HepG2 (cell line): Measurements from ENCODE around the gene VAPA. TPM values are rescaled to one million over a fixed set of nuclear protein-coding genes. Genes with fewer than 3 reads are reported as not detected.

ENCODE experiments used
- ADNP ChIP-seq: sonication (generic); formaldehyde crosslinking; IDR thresholded peaks from 2 replicates; pipeline ENCODE4 v1.4.0; 2020; ENCODE audit warnings: missing genetic modification reagents
- AGO2 ChIP-seq: fragments of 200-400 bp; formaldehyde crosslinking; optimal IDR thresholded peaks from 2 replicates; pipeline ENCODE3; 2017; ENCODE audit warnings: mild to moderate bottlenecking, low read depth, low read length, moderate library complexity
- ARID3A ChIP-seq: IDR thresholded peaks from 2 replicates; pipeline ENCODE4 v1.6.1; 2012; ENCODE audit warnings: low read depth, low read length, improper control_type of control experiment
- ATF1 ChIP-seq: IDR thresholded peaks from 2 replicates; pipeline ENCODE4 v1.6.1; 2016; ENCODE audit warnings: mild to moderate bottlenecking, control low read depth
- HMG20A ChIP-seq: IDR thresholded peaks from 2 replicates; pipeline ENCODE4 v1.6.1; 2016; ENCODE audit warnings: borderline replicate concordance
- HNRNPK ChIP-seq: fragments of 200-400 bp; formaldehyde crosslinking; IDR thresholded peaks from 2 replicates; pipeline ENCODE4 v1.6.1; 2018; ENCODE audit warnings: low read length, low read depth, moderate library complexity, mild to moderate bottlenecking; ENCODE audit not compliant: poor library complexity, severe bottlenecking
- KLF13 ChIP-seq: sonication (generic); formaldehyde crosslinking; IDR thresholded peaks from 2 replicates; pipeline ENCODE4 v1.4.0; 2020; ENCODE audit warnings: mild to moderate bottlenecking, missing genetic modification reagents
- RBFOX2 ChIP-seq: fragments of 200-400 bp; formaldehyde crosslinking; IDR thresholded peaks from 2 replicates; pipeline ENCODE4 v1.6.1; 2017; ENCODE audit warnings: low read depth, mild to moderate bottlenecking, low read length
- RNF2 ChIP-seq: fragments of 450-650 bp; conservative IDR thresholded peaks from 2 replicates; pipeline ENCODE4 v1.6.1; 2016; ENCODE audit warnings: low read depth
- USF2 ChIP-seq, 2 experiments: sonication (generic) in 1 of 2; formaldehyde crosslinking in 1 of 2; IDR thresholded peaks; 2 replicates each; pipeline versions ENCODE4 v1.5.1 to v1.6.1; 2011 to 2020; ENCODE audit warnings: borderline replicate concordance in 1 of 2, low read depth in 1 of 2, low read length in 1 of 2, mild to moderate bottlenecking in 1 of 2, missing genetic modification reagents in 1 of 2, moderate library complexity in 1 of 2
- ZNF121 ChIP-seq: sonication (generic); formaldehyde crosslinking; IDR thresholded peaks from 2 replicates; pipeline ENCODE4 v1.5.0; 2020; ENCODE audit warnings: mild to moderate bottlenecking, missing genetic modification reagents
- ZNF33A ChIP-seq: sonication (generic); formaldehyde crosslinking; IDR thresholded peaks from 2 replicates; pipeline ENCODE4 v1.5.1; 2020; ENCODE audit warnings: missing genetic modification reagents, mild to moderate bottlenecking, moderate library complexity, borderline replicate concordance
- ZNF441 ChIP-seq: sonication (generic); formaldehyde crosslinking; IDR thresholded peaks from 2 replicates; pipeline ENCODE4 v1.7.0; 2021; ENCODE audit warnings: missing genetic modification reagents, borderline replicate concordance
- ZNF446 ChIP-seq: sonication (generic); formaldehyde crosslinking; IDR thresholded peaks from 2 replicates; pipeline ENCODE4 v1.5.0; 2020; ENCODE audit warnings: mild to moderate bottlenecking, missing genetic modification reagents
- ZNF878 ChIP-seq: sonication (generic); formaldehyde crosslinking; IDR thresholded peaks from 2 replicates; pipeline ENCODE4 v1.8.1; 2023; ENCODE audit warnings: mild to moderate bottlenecking, missing genetic modification reagents, moderate library complexity
- polyA plus RNA-seq, 8 experiments: library from polyadenylated mRNA; depleted of rRNA in 3 of 8; stranded (reverse) in 7 of 8; unstranded in 1 of 8; fragments of >200 nt; fragmentation: Illumina TruSeq in 4 of 8; extraction: Trizol in 4 of 8; gene quantifications; 2 replicates each; pipeline versions ENCODE4 v1.2.1 to v1.2.3, GENCODE V29; 2011 to 2016; ENCODE audit warnings: low read depth in 4 of 8, missing spikeins in 1 of 8, mixed read lengths in 1 of 8; ENCODE audit not compliant: insufficient read depth in 1 of 8
- total RNA-seq, 5 experiments: library from RNA; depleted of rRNA; stranded (reverse); fragments of >200 nt; fragmentation: Illumina TruSeq; extraction: Trizol; gene quantifications; 2 replicates each; pipeline ENCODE4 v1.2.3, GENCODE V29; 2016; ENCODE audit warnings: low read depth in 1 of 5
- TF ChIP-seq, protein P1 (sequence below): sonication (generic); formaldehyde crosslinking; IDR thresholded peaks from 2 replicates; pipeline ENCODE4 v1.5.0; 2020; ENCODE audit warnings: missing genetic modification reagents, mild to moderate bottlenecking, borderline replicate concordance
- TF ChIP-seq, protein P2 (sequence below): IDR thresholded peaks from 2 replicates; pipeline ENCODE4 v1.6.1; 2012; ENCODE audit warnings: low read length, improper control_type of control experiment
- TF ChIP-seq, protein P3 (sequence below): sonication (generic); formaldehyde crosslinking; IDR thresholded peaks from 2 replicates; pipeline ENCODE4 v1.4.0; 2020; ENCODE audit warnings: missing genetic modification reagents

VAPA gene
- total and polyA plus RNA-seq, 2 of the 13 experiments (the other 11 are each of a cell fraction or from before 2014, with no cell fraction given), result 167 to 294 TPM

GRCh38 chr18:9949861-9950260 is 36.0 kb downstream of the VAPA start (continued):
- TF ChIP-seq ARID3A (peak; percentile 54; the same call in 1 of the 2 replicates), ZNF878 (CRISPR knock-in tag) (no peak), USF2 (IDR thresholded peaks at IDR 0.05; ENCODE audit: low read depth, low read length) (no peak), USF2 (CRISPR knock-in tag; IDR thresholded peaks at IDR 0.05; ENCODE audit: borderline replicate concordance) (no peak), ADNP (CRISPR knock-in tag) (no peak), ZNF446 (no peak), ZNF121 (CRISPR knock-in tag) (no peak), HNRNPK (no peak), ZNF33A (CRISPR knock-in tag) (no peak), RNF2 (no peak), ZNF441 (no peak), KLF13 (CRISPR knock-in tag) (no peak), HMG20A (CRISPR knock-in tag) (peak; percentile 33; the same call in 1 of the 2 replicates), RBFOX2 (no peak), ATF1 (CRISPR knock-in tag) (0 out of 2 replicates have a peak, but pooled peaks have one; percentile 33), AGO2 (no peak)
- TF ChIP-seq, protein P1, sequence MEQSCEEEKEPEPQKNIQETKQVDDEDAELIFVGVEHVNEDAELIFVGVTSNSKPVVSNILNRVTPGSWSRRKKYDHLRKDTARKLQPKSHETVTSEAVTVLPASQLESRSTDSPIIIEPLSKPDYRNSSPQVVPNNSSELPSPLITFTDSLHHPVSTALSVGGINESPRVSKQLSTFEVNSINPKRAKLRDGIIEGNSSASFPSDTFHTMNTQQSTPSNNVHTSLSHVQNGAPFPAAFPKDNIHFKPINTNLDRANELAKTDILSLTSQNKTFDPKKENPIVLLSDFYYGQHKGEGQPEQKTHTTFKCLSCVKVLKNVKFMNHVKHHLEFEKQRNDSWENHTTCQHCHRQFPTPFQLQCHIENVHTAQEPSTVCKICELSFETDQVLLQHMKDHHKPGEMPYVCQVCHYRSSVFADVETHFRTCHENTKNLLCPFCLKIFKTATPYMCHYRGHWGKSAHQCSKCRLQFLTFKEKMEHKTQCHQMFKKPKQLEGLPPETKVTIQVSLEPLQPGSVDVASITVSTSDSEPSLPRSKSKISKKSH, result no peak
- TF ChIP-seq, protein P2, sequence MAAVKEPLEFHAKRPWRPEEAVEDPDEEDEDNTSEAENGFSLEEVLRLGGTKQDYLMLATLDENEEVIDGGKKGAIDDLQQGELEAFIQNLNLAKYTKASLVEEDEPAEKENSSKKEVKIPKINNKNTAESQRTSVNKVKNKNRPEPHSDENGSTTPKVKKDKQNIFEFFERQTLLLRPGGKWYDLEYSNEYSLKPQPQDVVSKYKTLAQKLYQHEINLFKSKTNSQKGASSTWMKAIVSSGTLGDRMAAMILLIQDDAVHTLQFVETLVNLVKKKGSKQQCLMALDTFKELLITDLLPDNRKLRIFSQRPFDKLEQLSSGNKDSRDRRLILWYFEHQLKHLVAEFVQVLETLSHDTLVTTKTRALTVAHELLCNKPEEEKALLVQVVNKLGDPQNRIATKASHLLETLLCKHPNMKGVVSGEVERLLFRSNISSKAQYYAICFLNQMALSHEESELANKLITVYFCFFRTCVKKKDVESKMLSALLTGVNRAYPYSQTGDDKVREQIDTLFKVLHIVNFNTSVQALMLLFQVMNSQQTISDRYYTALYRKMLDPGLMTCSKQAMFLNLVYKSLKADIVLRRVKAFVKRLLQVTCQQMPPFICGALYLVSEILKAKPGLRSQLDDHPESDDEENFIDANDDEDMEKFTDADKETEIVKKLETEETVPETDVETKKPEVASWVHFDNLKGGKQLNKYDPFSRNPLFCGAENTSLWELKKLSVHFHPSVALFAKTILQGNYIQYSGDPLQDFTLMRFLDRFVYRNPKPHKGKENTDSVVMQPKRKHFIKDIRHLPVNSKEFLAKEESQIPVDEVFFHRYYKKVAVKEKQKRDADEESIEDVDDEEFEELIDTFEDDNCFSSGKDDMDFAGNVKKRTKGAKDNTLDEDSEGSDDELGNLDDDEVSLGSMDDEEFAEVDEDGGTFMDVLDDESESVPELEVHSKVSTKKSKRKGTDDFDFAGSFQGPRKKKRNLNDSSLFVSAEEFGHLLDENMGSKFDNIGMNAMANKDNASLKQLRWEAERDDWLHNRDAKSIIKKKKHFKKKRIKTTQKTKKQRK, result no peak
- TF ChIP-seq, protein P3, sequence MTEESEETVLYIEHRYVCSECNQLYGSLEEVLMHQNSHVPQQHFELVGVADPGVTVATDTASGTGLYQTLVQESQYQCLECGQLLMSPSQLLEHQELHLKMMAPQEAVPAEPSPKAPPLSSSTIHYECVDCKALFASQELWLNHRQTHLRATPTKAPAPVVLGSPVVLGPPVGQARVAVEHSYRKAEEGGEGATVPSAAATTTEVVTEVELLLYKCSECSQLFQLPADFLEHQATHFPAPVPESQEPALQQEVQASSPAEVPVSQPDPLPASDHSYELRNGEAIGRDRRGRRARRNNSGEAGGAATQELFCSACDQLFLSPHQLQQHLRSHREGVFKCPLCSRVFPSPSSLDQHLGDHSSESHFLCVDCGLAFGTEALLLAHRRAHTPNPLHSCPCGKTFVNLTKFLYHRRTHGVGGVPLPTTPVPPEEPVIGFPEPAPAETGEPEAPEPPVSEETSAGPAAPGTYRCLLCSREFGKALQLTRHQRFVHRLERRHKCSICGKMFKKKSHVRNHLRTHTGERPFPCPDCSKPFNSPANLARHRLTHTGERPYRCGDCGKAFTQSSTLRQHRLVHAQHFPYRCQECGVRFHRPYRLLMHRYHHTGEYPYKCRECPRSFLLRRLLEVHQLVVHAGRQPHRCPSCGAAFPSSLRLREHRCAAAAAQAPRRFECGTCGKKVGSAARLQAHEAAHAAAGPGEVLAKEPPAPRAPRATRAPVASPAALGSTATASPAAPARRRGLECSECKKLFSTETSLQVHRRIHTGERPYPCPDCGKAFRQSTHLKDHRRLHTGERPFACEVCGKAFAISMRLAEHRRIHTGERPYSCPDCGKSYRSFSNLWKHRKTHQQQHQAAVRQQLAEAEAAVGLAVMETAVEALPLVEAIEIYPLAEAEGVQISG (CRISPR knock-in tag), result no peak
